ENCODE measurements around the gene OR9A4. TPM values are rescaled to one million over a fixed set of nuclear protein-coding genes. Genes with fewer than 3 reads are reported as not detected.
"Not testable (repeated sequence)": the region's sequence is repeated elsewhere in the genome, so short reads cannot be mapped to it uniquely, and the experiment has no call there.

The OR9A4 gene
- total RNA-seq, 2 donors from 2014 or later, result not detected

DNA sequence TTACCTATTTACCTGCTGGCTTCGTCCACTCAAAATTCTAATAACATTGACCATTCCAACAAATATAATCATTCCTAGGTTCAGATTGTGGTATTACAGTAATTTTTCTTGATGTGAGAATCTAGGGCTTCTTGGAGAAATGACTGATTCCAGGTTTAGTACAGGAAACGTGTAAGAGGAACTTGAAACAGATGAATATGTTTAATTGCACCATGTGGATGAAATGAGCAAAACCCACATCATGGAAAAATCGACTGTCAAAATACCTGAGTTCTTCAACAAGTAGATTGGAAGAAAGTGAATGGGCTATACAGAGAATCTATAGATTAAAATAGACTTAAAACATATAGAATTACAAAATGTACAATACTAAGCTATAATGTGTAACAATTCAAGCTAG lies 24.9 kb upstream of the OR9A4 start:
- DNase-seq, result no peak
- Histone ChIP-seq H3K27ac (no peak overlapping the region), H3K36me3 (no peaks in the 10 kb centered on the region), H3K4me3 (no peak overlapping the region), H3K9ac (ENCODE audit: low read depth in 2 of 2, low read length in 2 of 2) (no peak overlapping the region), H3K27me3 (no peaks in the 10 kb centered on the region), H3K4me1 (no peaks in the 10 kb centered on the region), H3K9me3 (no peaks in the 10 kb centered on the region)
- TF ChIP-seq, protein P1, sequence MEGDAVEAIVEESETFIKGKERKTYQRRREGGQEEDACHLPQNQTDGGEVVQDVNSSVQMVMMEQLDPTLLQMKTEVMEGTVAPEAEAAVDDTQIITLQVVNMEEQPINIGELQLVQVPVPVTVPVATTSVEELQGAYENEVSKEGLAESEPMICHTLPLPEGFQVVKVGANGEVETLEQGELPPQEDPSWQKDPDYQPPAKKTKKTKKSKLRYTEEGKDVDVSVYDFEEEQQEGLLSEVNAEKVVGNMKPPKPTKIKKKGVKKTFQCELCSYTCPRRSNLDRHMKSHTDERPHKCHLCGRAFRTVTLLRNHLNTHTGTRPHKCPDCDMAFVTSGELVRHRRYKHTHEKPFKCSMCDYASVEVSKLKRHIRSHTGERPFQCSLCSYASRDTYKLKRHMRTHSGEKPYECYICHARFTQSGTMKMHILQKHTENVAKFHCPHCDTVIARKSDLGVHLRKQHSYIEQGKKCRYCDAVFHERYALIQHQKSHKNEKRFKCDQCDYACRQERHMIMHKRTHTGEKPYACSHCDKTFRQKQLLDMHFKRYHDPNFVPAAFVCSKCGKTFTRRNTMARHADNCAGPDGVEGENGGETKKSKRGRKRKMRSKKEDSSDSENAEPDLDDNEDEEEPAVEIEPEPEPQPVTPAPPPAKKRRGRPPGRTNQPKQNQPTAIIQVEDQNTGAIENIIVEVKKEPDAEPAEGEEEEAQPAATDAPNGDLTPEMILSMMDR (IDR thresholded peaks at IDR 0.05), result no peak
- intact Hi-C loops (cut with DNase I), result no loop called here

DNA sequence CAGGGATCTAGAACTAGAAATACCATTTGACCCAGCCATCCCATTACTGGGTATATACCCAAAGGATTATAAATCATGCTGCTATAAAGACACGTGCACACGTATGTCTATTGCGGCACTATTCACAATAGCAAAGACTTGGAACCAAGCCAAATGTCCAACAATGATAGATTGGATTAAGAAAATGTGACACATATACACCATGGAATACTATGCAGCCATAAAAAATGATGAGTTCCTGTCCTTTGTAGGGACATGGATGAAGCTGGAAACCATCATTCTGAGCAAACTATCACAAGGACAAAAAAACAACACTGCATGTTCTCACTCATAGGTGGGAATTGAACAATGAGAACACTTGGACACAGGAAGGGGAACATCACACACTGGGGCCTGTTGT lies 16.8 kb upstream of the OR9A4 start:
- H3K4me3 ChIP-seq; H3K9me3 ChIP-seq; H3K9ac ChIP-seq (ENCODE audit: low read depth in 2 of 2, low read length in 2 of 2); DNase-seq; H3K4me1 ChIP-seq; H3K36me3 ChIP-seq; H3K27ac ChIP-seq; intact Hi-C loops (cut with DNase I); H3K27me3 ChIP-seq: not testable (repeated sequence)

DNA sequence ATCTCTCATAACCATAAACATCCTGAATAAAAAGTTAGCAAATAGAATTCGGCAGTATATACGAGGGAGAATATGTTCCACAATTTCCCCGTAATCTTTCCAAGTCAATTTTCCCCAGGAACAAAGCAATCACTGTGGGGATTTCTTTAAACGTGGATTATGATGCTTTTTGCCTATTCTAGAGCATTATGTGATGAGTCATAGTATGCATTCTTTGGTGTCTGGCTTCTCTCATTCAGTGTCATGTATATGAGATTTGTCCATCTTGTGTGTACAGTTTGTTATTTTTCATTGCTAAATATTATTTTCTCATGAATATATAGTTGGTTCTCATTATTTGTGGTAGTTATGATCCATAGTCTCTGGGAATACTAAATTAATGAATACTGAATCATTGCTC lies 9.9 kb upstream of the OR9A4 start:
- Histone ChIP-seq H3K9ac (ENCODE audit: low read depth in 2 of 2, low read length in 2 of 2) (no peak overlapping the region), H3K36me3 (no peaks in the 10 kb centered on the region), H3K9me3 (no peaks in the 10 kb centered on the region), H3K4me1 (no peaks in the 10 kb centered on the region), H3K4me3 (no peak overlapping the region), H3K27me3 (no peaks in the 10 kb centered on the region), H3K27ac (no peak overlapping the region)
- intact Hi-C loops (cut with DNase I), result no loop called here
- no peak for DNase-seq
- TF ChIP-seq, protein P1 (IDR thresholded peaks at IDR 0.05), result no peak

DNA sequence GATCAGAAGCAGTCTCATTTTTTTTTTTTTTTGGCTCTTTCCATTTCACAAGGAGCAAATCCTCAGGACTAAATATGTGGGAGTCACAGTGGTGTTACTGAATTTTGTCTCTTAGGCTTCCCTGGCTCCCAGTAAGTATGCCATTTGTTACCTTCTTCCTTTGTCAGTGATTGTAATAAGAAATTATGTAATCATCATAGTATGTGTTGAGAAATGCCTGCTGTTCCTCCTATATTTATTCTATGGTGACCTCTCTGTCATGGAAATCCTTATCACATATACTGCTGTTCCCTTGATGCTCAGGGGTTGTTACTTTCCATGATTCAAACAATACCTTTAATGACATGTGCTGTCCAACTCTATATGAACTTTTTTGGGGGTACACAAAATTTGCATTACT lies 4.8 kb upstream of the OR9A4 start:
- Histone ChIP-seq H3K4me3 (no peak overlapping the region), H3K9ac (ENCODE audit: low read depth in 2 of 2, low read length in 2 of 2) (no peak overlapping the region), H3K27me3 (no peaks in the 10 kb centered on the region), H3K4me1 (no peaks in the 10 kb centered on the region), H3K9me3 (no peaks in the 10 kb centered on the region), H3K36me3 (no peaks in the 10 kb centered on the region), H3K27ac (no peak overlapping the region)
- no peak for DNase-seq
- intact Hi-C loops (cut with DNase I), result no loop called here
- TF ChIP-seq, protein P1 (IDR thresholded peaks at IDR 0.05), result no peak

DNA sequence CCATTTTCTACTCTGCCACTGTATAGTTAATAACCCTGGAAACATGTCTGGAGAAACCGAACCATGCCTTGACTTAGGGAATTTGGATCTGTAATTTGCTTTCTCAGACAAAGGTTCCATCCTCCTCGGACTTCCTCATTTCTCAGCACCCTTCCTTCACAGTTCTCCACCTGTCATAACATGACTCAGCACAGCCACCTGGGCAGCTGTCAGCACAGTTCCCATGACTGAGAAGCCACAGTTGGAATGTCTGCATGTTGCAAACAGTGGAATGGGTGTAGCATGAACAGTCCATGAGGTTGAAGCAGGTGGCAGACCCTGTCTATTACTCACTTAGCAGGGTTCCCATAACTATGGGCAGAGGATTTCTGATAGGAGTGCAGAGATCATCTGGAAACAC lies 634 bp upstream of the OR9A4 start:
- Histone ChIP-seq H3K9me3 (no peaks in the 10 kb centered on the region), H3K27me3 (no peaks in the 10 kb centered on the region), H3K4me1 (no peaks in the 10 kb centered on the region), H3K27ac (no peak overlapping the region), H3K36me3 (no peaks in the 10 kb centered on the region), H3K9ac (ENCODE audit: low read depth in 2 of 2, low read length in 2 of 2) (no peak overlapping the region), H3K4me3 (no peak overlapping the region)
- TF ChIP-seq, protein P1 (IDR thresholded peaks at IDR 0.05), result no peak
- intact Hi-C loops (cut with DNase I), result no loop called here
- peak; percentile 41 for DNase-seq

DNA sequence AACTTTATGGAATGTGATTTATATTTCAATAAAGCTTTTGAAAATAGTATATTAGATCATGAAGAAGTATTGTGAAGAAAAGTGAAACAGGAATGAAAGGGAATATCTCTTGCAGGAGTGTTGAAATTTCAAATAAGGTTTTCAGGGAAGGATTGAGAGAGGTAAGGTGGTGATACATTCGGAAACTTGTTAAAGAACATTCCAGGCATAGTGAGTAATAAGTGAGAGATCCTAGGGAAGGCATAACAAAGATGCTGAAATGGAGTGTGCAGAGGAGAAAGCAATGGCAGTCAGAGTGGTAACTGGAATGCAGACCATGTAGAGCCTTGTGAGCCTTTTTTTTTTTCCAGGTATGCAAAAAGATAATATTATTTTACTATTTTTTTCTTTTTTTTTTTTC lies 4.1 kb downstream of the OR9A4 start:
- no peak for DNase-seq
- no peaks in the 10 kb centered on the region for H3K36me3 ChIP-seq
- no peak overlapping the region for H3K27ac ChIP-seq
- TF ChIP-seq, protein P1 (IDR thresholded peaks at IDR 0.05), result no peak
- no peaks in the 10 kb centered on the region for H3K4me1 ChIP-seq
- no peaks in the 10 kb centered on the region for H3K9me3 ChIP-seq
- intact Hi-C loops (cut with DNase I), result no loop called here
- H3K9ac ChIP-seq (ENCODE audit: low read depth in 2 of 2, low read length in 2 of 2), result no peak overlapping the region
- H3K27me3 ChIP-seq, result no peaks in the 10 kb centered on the region
- H3K4me3 ChIP-seq, result no peak overlapping the region

All from colonic mucosa (tissue), 4 donors.